Activated T-cell treated with anti-CD3 and anti-CD28 coated beads, Interleukin-2, amount 50 U/mL, for 24 hours (primary cell): Measurements from ENCODE around the gene ATXN1.
"Not testable (repeated sequence)": the region's sequence is repeated elsewhere in the genome, so short reads cannot be mapped to it uniquely, and the experiment has no call there.

ENCODE experiments used
- DNase-seq: peaks from one replicate; pipeline ENCODE4 v3.0.0-alpha.2; 2020
- H3K27ac Mint-ChIP-seq: 2 replicates; pipeline ENCODE4 v1.8.0; 2020; ENCODE audit warnings: mild to moderate bottlenecking, mixed read lengths
- H3K27me3 Mint-ChIP-seq: 2 replicates; pipeline ENCODE4 v1.8.0; 2020; ENCODE audit warnings: mixed read lengths
- H3K36me3 Mint-ChIP-seq: 2 replicates; pipeline ENCODE4 v1.8.0; 2020; ENCODE audit warnings: low read depth, mixed read lengths
- H3K4me1 Mint-ChIP-seq: 2 replicates; pipeline ENCODE4 v1.8.0; 2020; ENCODE audit warnings: low read depth, mixed read lengths
- H3K4me3 Mint-ChIP-seq: 2 replicates; pipeline ENCODE4 v1.8.0; 2020; ENCODE audit warnings: mild to moderate bottlenecking, moderate library complexity, mixed read lengths
- H3K9me3 Mint-ChIP-seq: 2 replicates; pipeline ENCODE4 v1.8.0; 2020; ENCODE audit warnings: mixed read lengths

Gene ATXN1

DNA sequence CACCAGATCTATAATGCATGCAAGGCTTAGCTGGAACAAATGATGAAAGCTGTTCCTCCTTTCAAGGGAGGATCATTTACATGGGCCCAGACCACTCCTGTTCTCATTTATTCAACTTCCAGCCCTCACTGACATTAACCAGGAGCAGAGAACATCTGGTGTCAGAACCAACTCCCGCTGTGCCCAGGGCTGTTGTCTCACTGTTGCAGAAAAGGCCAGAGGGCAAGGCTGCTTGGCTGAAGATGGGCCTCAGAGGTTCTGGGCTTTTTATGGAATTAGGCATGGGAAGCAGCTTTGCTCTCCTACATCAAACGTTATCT, 358.7 kb downstream of the ATXN1 start:
- H3K4me3 Mint-ChIP-seq: no peak overlapping the region
- peaks cover 12% of the 10 kb centered on the region for H3K36me3 Mint-ChIP-seq
- H3K27ac Mint-ChIP-seq: no peak overlapping the region
- peaks cover 41% of the 10 kb centered on the region for H3K4me1 Mint-ChIP-seq
- H3K27me3 Mint-ChIP-seq: no peaks in the 10 kb centered on the region
- no peaks in the 10 kb centered on the region for H3K9me3 Mint-ChIP-seq
- DNase-seq: no peak

- Mint-ChIP-seq H3K4me1 (peaks cover 41% of the 10 kb centered on the region), H3K27me3 (no peaks in the 10 kb centered on the region), H3K27ac (no peak overlapping the region), H3K4me3 (no peak overlapping the region), H3K9me3 (no peaks in the 10 kb centered on the region), H3K36me3 (peaks cover 11% of the 10 kb centered on the region)
- no peak for DNase-seq
These were observed 361.0 kb downstream of the ATXN1 start for GRCh38 chr6:16400248-16400760.

GRCh38 chr6:16399695-16400094, 361.6 kb downstream of the ATXN1 start:
- no peak for DNase-seq
- no peaks in the 10 kb centered on the region for H3K27me3 Mint-ChIP-seq
- no peak overlapping the region for H3K4me3 Mint-ChIP-seq
- H3K27ac Mint-ChIP-seq: no peak overlapping the region
- no peaks in the 10 kb centered on the region for H3K9me3 Mint-ChIP-seq
- peaks cover 11% of the 10 kb centered on the region for H3K36me3 Mint-ChIP-seq
- peaks cover 37% of the 10 kb centered on the region for H3K4me1 Mint-ChIP-seq

- H3K27ac Mint-ChIP-seq: no peak overlapping the region
- H3K4me1 Mint-ChIP-seq: peaks cover 33% of the 10 kb centered on the region
- no peaks in the 10 kb centered on the region for H3K27me3 Mint-ChIP-seq
- DNase-seq: no peak
- no peaks in the 10 kb centered on the region for H3K9me3 Mint-ChIP-seq
- H3K4me3 Mint-ChIP-seq: no peak overlapping the region
- H3K36me3 Mint-ChIP-seq: peaks cover 11% of the 10 kb centered on the region
These were observed 362.1 kb downstream of the ATXN1 start for GRCh38 chr6:16399158-16399557.

DNA sequence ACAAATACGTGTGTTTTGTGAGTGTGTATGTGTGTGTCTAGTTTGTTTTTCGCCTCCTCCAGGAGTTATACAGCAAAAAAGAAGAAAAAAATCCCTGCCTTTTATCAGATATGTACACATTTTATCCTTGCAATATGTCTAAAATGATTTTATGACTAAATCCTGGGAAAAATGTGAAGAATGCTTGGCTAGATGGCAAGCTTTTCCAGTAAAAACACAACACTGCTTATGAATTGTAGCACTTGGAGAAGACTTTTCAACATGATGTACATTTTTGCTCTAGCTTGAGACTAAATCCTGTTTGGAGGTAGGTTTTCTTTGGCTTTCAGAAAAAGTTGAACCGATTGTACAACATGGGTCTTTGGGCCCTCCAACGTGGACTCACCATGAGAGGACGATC, 362.7 kb downstream of the ATXN1 start:
- H3K9me3 Mint-ChIP-seq: no peaks in the 10 kb centered on the region
- H3K36me3 Mint-ChIP-seq: peaks cover 13% of the 10 kb centered on the region
- H3K27ac Mint-ChIP-seq: no peak overlapping the region
- no peak for DNase-seq
- no peak overlapping the region for H3K4me3 Mint-ChIP-seq
- H3K4me1 Mint-ChIP-seq: peaks cover 27% of the 10 kb centered on the region
- H3K27me3 Mint-ChIP-seq: no peaks in the 10 kb centered on the region

- no peaks in the 10 kb centered on the region for H3K27me3 Mint-ChIP-seq
- no peak overlapping the region for H3K27ac Mint-ChIP-seq
- DNase-seq: no peak
- no peaks in the 10 kb centered on the region for H3K9me3 Mint-ChIP-seq
- H3K4me1 Mint-ChIP-seq: peaks cover 28% of the 10 kb centered on the region
- peaks cover 10% of the 10 kb centered on the region for H3K36me3 Mint-ChIP-seq
- no peak overlapping the region for H3K4me3 Mint-ChIP-seq
These were observed 363.6 kb downstream of the ATXN1 start for GRCh38 chr6:16397623-16398022.

GRCh38 chr6:16396497-16397319, 364.6 kb downstream of the ATXN1 start:
- no peak for DNase-seq
- H3K27ac Mint-ChIP-seq: no peak overlapping the region
- H3K9me3 Mint-ChIP-seq: no peaks in the 10 kb centered on the region
- H3K36me3 Mint-ChIP-seq: peaks cover 8% of the 10 kb centered on the region
- no peak overlapping the region for H3K4me3 Mint-ChIP-seq
- no peaks in the 10 kb centered on the region for H3K27me3 Mint-ChIP-seq
- peaks cover 23% of the 10 kb centered on the region for H3K4me1 Mint-ChIP-seq

GRCh38 chr6:16394632-16395031, 366.6 kb downstream of the ATXN1 start:
- H3K4me1 Mint-ChIP-seq: peaks cover 21% of the 10 kb centered on the region
- no peak for DNase-seq
- H3K27ac Mint-ChIP-seq: no peak overlapping the region
- H3K36me3 Mint-ChIP-seq: peaks cover 4% of the 10 kb centered on the region
- no peaks in the 10 kb centered on the region for H3K27me3 Mint-ChIP-seq
- no peaks in the 10 kb centered on the region for H3K9me3 Mint-ChIP-seq
- no peak overlapping the region for H3K4me3 Mint-ChIP-seq

- no peak for DNase-seq
- no peaks in the 10 kb centered on the region for H3K9me3 Mint-ChIP-seq
- H3K4me1 Mint-ChIP-seq: peaks cover 21% of the 10 kb centered on the region
- no peak overlapping the region for H3K27ac Mint-ChIP-seq
- H3K4me3 Mint-ChIP-seq: no peak overlapping the region
- peaks cover 5% of the 10 kb centered on the region for H3K36me3 Mint-ChIP-seq
- no peaks in the 10 kb centered on the region for H3K27me3 Mint-ChIP-seq
These were observed 367.9 kb downstream of the ATXN1 start for GRCh38 chr6:16393326-16393725.

GRCh38 chr6:16392010-16392409, 369.2 kb downstream of the ATXN1 start:
- Mint-ChIP-seq H3K27me3 (no peaks in the 10 kb centered on the region), H3K9me3 (no peaks in the 10 kb centered on the region), H3K4me1 (peaks cover 11% of the 10 kb centered on the region), H3K4me3 (no peak overlapping the region), H3K36me3 (peaks cover 13% of the 10 kb centered on the region), H3K27ac (no peak overlapping the region)
- DNase-seq: no peak

DNA sequence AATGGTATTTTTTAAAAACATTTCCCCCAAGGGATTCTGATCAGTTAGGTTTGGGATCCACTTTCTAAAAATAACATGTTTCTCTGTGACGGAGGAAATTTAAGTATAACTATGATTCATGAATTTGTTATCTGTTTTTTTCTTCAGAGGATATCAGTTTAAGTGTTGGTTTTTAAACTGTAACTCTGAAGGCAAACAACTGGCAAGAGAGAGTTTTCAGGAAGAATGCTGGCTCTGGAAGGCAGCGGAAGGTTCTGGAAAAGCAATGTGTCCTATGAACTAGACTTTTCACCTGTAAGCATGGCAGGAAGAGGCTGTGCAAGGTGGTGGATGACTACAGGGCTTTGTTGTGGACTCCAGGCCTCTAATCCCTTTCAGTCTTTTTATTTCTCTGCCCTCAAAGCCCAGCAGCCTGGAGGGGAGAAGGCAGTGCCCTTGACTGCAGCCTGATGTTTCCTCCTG, 369.8 kb downstream of the ATXN1 start:
- Mint-ChIP-seq H3K27me3 (no peaks in the 10 kb centered on the region), H3K36me3 (peaks cover 13% of the 10 kb centered on the region), H3K27ac (no peak overlapping the region)

GRCh38 chr6:16390909-16391450, 370.3 kb downstream of the ATXN1 start:
- not testable (repeated sequence) for H3K4me1 Mint-ChIP-seq, H3K27ac Mint-ChIP-seq, H3K9me3 Mint-ChIP-seq, H3K4me3 Mint-ChIP-seq, H3K27me3 Mint-ChIP-seq, DNase-seq
- peaks cover 13% of the 10 kb centered on the region for H3K36me3 Mint-ChIP-seq

More for the DNA sequence above, 369.8 kb downstream of the ATXN1 start:
- no peak for DNase-seq
- H3K4me1 Mint-ChIP-seq: peaks cover 6% of the 10 kb centered on the region
- no peaks in the 10 kb centered on the region for H3K9me3 Mint-ChIP-seq
- H3K4me3 Mint-ChIP-seq: no peak overlapping the region

- H3K36me3 Mint-ChIP-seq: peaks cover 15% of the 10 kb centered on the region
- peaks cover 5% of the 10 kb centered on the region for H3K4me1 Mint-ChIP-seq
- no peak overlapping the region for H3K4me3 Mint-ChIP-seq
- H3K27me3 Mint-ChIP-seq: no peaks in the 10 kb centered on the region
- no peaks in the 10 kb centered on the region for H3K9me3 Mint-ChIP-seq
- no peak overlapping the region for H3K27ac Mint-ChIP-seq
- DNase-seq: no peak
These were observed 371.6 kb downstream of the ATXN1 start for GRCh38 chr6:16389642-16390041.

- peaks cover 5% of the 10 kb centered on the region for H3K4me1 Mint-ChIP-seq
- H3K36me3 Mint-ChIP-seq: peaks cover 11% of the 10 kb centered on the region
- H3K27ac Mint-ChIP-seq: no peak overlapping the region
- DNase-seq: no peak
- H3K9me3 Mint-ChIP-seq: no peaks in the 10 kb centered on the region
- H3K4me3 Mint-ChIP-seq: no peak overlapping the region
- H3K27me3 Mint-ChIP-seq: no peaks in the 10 kb centered on the region
These were observed 372.8 kb downstream of the ATXN1 start for GRCh38 chr6:16388488-16388887.

DNA sequence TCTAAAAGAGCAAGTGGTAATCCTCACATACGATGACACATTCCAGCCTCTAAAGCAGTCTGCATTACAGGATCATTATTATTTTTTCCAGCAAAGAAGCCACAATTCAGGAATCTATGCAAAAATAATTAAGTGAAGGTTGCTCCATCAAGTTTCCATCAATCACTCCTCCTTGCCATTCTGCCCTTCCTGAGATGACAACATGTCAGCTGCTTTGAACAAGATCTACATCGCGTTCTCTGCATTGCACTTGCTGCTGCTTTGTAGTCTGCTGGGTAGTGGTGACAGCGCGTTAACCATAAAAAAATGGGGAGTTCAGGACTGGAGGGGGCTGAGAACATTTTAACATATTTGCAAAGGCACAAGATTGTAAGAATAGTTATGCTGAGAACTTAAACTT, 375.2 kb downstream of the ATXN1 start:
- Mint-ChIP-seq H3K9me3 (no peaks in the 10 kb centered on the region), H3K4me3 (no peak overlapping the region), H3K27ac (no peak overlapping the region), H3K27me3 (no peaks in the 10 kb centered on the region), H3K36me3 (peaks cover 11% of the 10 kb centered on the region), H3K4me1 (no peaks in the 10 kb centered on the region)
- DNase-seq: no peak
